Neural progenitor cell (in vitro differentiated cells): ENCODE results near the gene FCMR.

Experiments
- EZH2 ChIP-seq: fragments of 200-600 bp; sonication (generic); IDR thresholded peaks from 2 replicates; pipeline ENCODE4 v1.6.1; 2017; ENCODE audit warnings: antibody characterized with exemption, mild to moderate bottlenecking, moderate library complexity
- EZH2phosphoT487 ChIP-seq: fragments of 200-600 bp; sonication (generic); IDR thresholded peaks from 2 replicates; pipeline ENCODE4 v1.6.1; 2017; ENCODE audit warnings: antibody characterized with exemption
- TF ChIP-seq, protein P1 (sequence below): fragments of 200-600 bp; sonication (generic); IDR thresholded peaks from 2 replicates; pipeline ENCODE4 v1.5.1; 2017; ENCODE audit warnings: antibody characterized with exemption, mild to moderate bottlenecking

DNA sequence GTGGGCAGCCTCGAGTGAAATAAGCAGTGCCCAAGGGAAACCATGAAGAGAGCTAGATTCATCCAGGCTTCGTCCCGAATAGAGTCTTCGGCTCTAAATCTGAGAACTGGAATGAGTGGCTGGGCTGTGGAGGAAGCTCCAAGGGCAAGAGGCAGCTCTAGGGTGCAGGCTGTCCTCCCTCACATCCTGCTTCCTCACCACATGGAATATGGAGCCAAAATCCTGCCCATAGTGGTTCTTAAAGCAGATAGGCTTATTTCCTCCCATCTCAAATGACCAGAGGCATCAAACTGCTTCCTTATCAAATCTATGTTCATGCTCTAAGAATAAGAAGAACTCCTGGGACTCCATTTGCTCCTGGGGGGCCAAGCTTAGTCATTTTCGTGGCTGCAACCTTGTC is 22.0 kb downstream of the FCMR start:
- TF ChIP-seq, protein P1, sequence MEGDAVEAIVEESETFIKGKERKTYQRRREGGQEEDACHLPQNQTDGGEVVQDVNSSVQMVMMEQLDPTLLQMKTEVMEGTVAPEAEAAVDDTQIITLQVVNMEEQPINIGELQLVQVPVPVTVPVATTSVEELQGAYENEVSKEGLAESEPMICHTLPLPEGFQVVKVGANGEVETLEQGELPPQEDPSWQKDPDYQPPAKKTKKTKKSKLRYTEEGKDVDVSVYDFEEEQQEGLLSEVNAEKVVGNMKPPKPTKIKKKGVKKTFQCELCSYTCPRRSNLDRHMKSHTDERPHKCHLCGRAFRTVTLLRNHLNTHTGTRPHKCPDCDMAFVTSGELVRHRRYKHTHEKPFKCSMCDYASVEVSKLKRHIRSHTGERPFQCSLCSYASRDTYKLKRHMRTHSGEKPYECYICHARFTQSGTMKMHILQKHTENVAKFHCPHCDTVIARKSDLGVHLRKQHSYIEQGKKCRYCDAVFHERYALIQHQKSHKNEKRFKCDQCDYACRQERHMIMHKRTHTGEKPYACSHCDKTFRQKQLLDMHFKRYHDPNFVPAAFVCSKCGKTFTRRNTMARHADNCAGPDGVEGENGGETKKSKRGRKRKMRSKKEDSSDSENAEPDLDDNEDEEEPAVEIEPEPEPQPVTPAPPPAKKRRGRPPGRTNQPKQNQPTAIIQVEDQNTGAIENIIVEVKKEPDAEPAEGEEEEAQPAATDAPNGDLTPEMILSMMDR, result no peak
- TF ChIP-seq EZH2phosphoT487 (no peak), EZH2 (no peak)
